Hypothalamus (tissue), 51 donors: Measurements from ENCODE around the gene CLCF1.

ENCODE experiments used
- DNase-seq, 51 donors: peaks; one replicate each; lab custom pipeline; 2025; lab: John Stamatoyannopoulos, UW

Gene CLCF1

GRCh38 chr11:67397536-67397935, 24.1 kb upstream of the CLCF1 start:
- DNase-seq = no peak

DNA sequence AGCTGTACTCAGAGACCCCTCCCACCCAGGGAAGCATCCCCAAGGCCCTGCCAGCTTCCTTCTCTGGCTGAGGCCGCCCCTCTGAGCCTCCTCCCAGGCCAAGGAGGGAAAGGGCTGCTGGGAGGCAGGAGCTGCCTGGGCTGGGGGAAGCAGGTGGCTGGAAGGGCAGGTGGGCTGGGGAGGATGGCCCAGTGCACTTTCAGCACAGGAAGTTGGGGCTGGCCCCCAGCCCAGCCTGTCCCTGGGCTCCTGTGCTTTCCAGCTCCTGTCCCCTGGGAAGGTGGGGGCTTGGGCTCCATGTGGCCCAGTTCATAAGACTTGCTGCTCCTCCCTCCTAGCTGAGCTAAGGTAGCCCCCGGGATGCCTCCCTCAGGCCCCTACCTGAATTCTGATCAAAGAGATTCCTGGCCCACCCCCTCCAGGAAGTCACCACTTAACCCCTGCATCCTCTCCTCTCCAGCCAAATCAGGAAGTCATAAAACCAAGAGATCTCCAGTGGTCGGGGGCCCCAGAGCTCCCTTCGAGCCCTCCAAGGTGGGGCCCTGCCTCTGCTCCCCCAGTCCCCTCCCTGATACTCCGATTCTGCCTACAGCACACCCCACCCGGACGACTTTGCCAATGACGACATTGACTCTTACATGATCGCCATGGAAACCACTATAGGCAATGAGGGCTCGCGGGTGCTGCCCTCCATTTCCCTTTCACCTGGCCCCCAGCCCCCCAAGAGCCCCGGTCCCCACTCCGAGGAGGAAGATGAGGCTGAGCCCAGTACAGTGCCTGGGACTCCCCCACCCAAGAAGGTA, 23.4 kb upstream of the CLCF1 start:
- no peak for DNase-seq

- DNase-seq = no peak
Observed at GRCh38 chr11:67396259-67396581, 22.8 kb upstream of the CLCF1 start.

GRCh38 chr11:67395555-67396258, 22.3 kb upstream of the CLCF1 start:
- DNase-seq = no peak

GRCh38 chr11:67393990-67394389, 20.6 kb upstream of the CLCF1 start:
- DNase-seq = no peak

- DNase-seq = no peak
Observed at GRCh38 chr11:67393437-67393836, 20.0 kb upstream of the CLCF1 start.

- DNase-seq = no peak
Observed at GRCh38 chr11:67392183-67392715, 18.9 kb upstream of the CLCF1 start.

DNA sequence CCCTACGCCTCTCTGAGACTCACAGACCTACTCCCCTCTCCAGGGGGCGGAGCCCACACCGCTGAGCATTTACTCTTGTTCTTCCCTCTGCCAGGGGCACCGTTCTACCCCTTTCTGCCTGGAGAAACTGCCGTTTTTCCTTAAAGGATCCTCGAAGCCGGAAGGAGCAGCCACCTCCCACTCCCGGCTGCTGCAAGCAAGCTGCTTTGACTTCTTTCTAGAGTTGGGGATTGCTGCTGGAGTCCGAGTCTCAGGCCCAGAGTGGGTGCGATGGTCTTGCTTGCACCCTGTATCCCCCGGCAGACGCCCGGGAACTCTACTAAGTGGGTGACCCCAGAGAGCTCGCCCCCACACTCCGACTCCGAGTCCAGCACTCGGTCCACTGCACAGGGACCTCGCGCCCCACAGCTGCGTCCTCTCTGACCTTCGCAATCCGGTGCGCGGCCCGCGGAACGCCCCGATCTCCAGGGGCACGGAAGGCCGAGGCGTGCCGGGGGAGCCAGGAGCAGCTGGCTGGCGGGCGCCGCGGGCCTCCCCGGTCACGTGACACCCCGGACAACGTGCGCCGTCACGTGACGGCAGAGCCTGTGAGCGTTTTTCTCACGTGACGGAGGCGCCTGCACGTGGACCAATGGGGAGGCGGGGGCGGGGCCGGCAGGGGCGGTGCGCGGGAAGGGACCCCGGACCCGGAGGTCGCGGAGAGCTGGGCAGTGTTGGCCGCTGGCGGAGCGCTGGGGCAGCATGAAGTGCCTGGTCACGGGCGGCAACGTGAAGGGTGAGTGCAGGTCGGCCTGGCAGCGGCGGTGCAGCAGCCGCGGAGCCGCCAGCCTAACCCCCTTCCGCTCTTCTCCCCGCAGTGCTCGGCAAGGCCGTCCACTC, 18.1 kb upstream of the CLCF1 start, which contains the start of gene RAD9A:
Gene RAD9A, plus strand, starts transcription at position 683 of the 879 bp plus-strand sequence. Its CDS starts 59 bp downstream, at position 742.
- DNase-seq = peak; percentile 38 to 97 (median 92)

- DNase-seq = no peak
Observed at GRCh38 chr11:67390947-67391303, 17.5 kb upstream of the CLCF1 start.

DNA sequence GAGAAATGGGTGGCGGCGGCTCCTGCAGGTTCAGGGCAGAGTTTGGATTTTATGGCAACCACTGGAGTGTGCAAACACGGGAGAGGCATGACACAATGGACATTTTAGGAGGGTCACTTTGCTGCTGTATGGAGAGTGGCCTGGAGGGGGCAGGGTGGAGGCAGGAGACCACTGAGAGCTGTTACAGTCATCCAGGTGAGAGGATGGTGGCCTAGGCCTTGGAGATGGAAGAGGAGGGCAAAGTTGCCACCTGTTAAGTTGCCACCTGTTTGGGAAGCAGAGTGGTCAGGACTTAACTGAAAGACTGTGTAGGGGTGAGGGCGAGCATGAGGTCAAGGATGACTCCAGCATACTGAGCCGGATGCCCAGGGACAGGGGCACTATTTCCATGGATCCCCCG, 16.1 kb upstream of the CLCF1 start:
- DNase-seq = no peak

- DNase-seq = no peak
Observed at GRCh38 chr11:67387518-67387917, 14.1 kb upstream of the CLCF1 start.

DNA sequence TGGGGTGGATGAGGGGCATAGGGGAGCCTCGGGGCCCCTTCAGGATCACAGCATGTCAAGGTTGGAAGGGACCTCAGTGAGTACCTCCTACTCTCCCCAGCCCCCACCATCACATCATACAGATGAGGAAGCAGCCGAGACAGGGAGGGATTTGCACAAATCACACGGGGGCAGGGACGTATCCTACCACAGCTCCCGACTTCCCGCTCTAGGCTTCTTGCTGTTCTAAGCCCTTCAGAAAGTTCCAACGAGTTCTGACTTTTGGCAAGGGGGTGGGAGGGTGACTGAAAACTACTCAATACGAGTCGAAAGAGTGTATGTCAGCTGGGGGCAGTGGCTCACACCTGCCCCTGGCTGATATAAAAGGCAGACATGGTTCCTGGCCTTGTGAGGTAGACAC, 13.7 kb upstream of the CLCF1 start:
- no peak for DNase-seq

DNA sequence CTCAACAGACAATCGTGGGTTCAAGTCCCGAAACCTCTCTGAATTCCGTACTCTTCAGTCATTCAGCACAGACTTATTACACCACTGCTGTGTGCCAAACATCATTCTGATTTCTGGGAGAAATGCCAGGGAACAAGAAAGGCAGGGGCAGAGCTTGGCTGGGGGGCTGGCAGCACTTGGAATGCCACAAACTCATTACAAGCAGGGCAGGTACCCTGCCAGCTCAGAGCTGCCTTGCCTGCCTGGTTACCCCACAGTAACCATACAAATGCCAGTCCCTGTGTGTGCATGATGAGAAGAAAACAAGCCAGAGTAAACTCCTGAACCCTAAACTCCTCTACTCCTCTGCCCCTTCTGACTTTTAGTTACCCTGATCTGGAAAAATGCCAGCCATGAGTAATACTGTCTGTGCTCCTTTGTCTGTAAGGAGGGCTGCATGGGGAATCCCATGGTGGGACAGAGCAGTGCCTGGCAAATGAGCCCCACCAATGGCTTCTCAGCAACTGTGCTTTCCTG, 11.5 kb upstream of the CLCF1 start:
- DNase-seq = peak in 24 of 51 donors; percentile 13 to 75 (median 58)

DNA sequence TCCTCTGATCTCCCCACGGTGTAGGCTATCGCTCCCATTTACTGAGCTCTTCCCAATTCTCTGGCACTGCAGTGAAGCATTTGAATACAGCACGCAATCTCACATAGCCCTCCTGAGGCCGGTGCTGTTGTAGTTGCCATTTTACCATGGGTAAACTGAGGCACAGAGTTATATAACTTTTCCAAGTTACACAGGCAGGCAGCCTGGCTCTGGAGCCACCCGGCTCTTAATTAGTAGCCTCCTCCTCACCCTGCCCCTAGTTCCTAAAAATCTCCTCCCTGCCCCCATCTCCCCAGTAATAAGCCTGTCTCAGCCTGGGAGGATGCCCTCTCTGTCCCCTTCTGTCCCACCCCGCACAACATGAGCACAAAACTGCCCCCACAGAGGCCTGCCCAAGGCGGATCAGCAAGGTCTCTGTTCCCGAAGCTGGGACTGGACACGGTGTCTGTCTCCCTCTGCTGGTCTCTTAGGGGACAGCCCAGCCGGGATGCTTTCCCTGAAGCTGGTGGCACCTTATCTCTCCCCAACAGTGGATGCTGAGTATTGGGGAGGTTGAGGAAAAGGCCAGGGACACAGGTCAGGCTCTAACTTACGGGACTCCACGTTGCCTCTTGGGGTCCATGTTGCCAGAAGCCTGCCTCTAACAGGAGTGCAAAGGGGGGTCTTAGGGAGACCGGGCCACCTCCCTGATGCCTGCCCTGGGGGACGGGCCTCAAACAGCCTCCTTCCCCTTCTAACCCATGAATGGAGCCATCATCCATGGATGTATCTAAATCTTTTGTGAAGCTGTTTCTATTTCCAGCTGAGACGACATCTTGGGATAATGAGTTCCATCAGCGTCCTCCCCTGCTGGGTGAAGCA, 9.1 kb upstream of the CLCF1 start:
- DNase-seq = peak in 48 of 51 donors; percentile 26 to 84 (median 58)

GRCh38 chr11:67381244-67381972, 8.0 kb upstream of the CLCF1 start:
- no peak for DNase-seq

GRCh38 chr11:67379061-67380058, 6.0 kb upstream of the CLCF1 start:
- DNase-seq = no peak

GRCh38 chr11:67378544-67378943, 5.1 kb upstream of the CLCF1 start:
- no peak for DNase-seq
